GM23338 (cell line): Measurements from ENCODE around the gene PIP5K1C. TPM values are rescaled to one million over a fixed set of nuclear protein-coding genes. Genes with fewer than 3 reads are reported as not detected.

Experiments
- ATAC-seq: fragments of 200-7000 bp; cut with Tn5 transposase; 3 replicates; pipeline ENCODE4 v1.9.1; 2020
- DNase-seq: peaks from one replicate; pipeline ENCODE4 v3.0.0-alpha.2; 2015; ENCODE audit warnings: low spot score
- H2AFZ ChIP-seq: fragments of 200-600 bp; sonication (generic); 2 replicates; pipeline ENCODE4 v1.8.0; 2016; ENCODE audit warnings: antibody characterized with exemption, mild to moderate bottlenecking, moderate library complexity
- H3F3A ChIP-seq: fragments of 200-600 bp; sonication (generic); replicated peaks from 2 replicates; pipeline ENCODE4 v1.8.0; 2017; ENCODE audit warnings: antibody characterized with exemption, mixed run types, low read depth
- H3K27ac ChIP-seq: fragments of 200-600 bp; sonication (generic); 2 replicates; pipeline ENCODE4 v1.6.1; 2016; ENCODE audit warnings: low read depth
- H3K27me3 ChIP-seq: fragments of 200-600 bp; sonication (generic); 2 replicates; pipeline ENCODE4 v1.8.0; 2016; ENCODE audit warnings: mild to moderate bottlenecking, mixed run types, moderate library complexity; ENCODE audit not compliant: insufficient read depth
- H3K36me3 ChIP-seq: fragments of 200-600 bp; sonication (generic); 2 replicates; pipeline ENCODE4 v1.8.0; 2016; ENCODE audit warnings: mild to moderate bottlenecking; ENCODE audit not compliant: insufficient read depth
- H3K4me1 ChIP-seq: fragments of 200-600 bp; sonication (generic); 2 replicates; pipeline ENCODE4 v1.8.0; 2016; ENCODE audit warnings: mild to moderate bottlenecking, moderate library complexity; ENCODE audit not compliant: insufficient read depth
- H3K4me2 ChIP-seq: fragments of 200-600 bp; sonication (generic); 2 replicates; pipeline ENCODE4 v1.7.1; 2017; ENCODE audit warnings: mixed run types
- H3K4me3 ChIP-seq: fragments of 200-600 bp; sonication (generic); 2 replicates; pipeline ENCODE4 v1.6.1; 2016; ENCODE audit warnings: mixed run types
- H3K79me2 ChIP-seq: fragments of 200-600 bp; sonication (generic); replicated peaks from 2 replicates; pipeline ENCODE4 v1.8.0; 2017; ENCODE audit warnings: mild to moderate bottlenecking; ENCODE audit not compliant: insufficient read depth
- H3K9me2 ChIP-seq: fragments of 200-600 bp; sonication (generic); 2 replicates; pipeline ENCODE4 v1.8.0; 2017; ENCODE audit not compliant: insufficient read depth
- H4K20me1 ChIP-seq: fragments of 200-600 bp; sonication (generic); replicated peaks from 2 replicates; pipeline ENCODE4 v1.8.0; 2017; ENCODE audit warnings: mild to moderate bottlenecking; ENCODE audit not compliant: insufficient read depth
- H3K27ac Mint-ChIP-seq: 2 replicates; pipeline ENCODE4 v1.8.0; 2020; ENCODE audit warnings: inconsistent platforms, mild to moderate bottlenecking, moderate library complexity, mixed read lengths
- H3K27me3 Mint-ChIP-seq: 3 replicates; pipeline ENCODE4 v1.8.0; 2022; ENCODE audit warnings: low read depth, mild to moderate bottlenecking, moderate library complexity, mixed read lengths, inconsistent platforms; ENCODE audit not compliant: insufficient read depth, poor library complexity
- H3K36me3 Mint-ChIP-seq: 3 replicates; pipeline ENCODE4 v1.8.0; 2021; ENCODE audit warnings: low read depth, mild to moderate bottlenecking, inconsistent platforms, moderate library complexity, mixed read lengths
- H3K4me1 Mint-ChIP-seq: 3 replicates; pipeline ENCODE4 v1.8.0; 2020; ENCODE audit warnings: mild to moderate bottlenecking, inconsistent platforms, mixed read lengths
- H3K4me3 Mint-ChIP-seq: 3 replicates; pipeline ENCODE4 v1.8.0; 2021; ENCODE audit warnings: moderate library complexity, mild to moderate bottlenecking, inconsistent platforms, mixed read lengths
- H3K9me3 Mint-ChIP-seq: 3 replicates; pipeline ENCODE4 v1.8.0; 2020; ENCODE audit warnings: moderate library complexity, mild to moderate bottlenecking, inconsistent platforms, mixed read lengths
- CREB1 ChIP-seq: fragments of 250-450 bp; sonication (Bioruptor Pico); IDR thresholded peaks from 2 replicates; pipeline ENCODE4 v1.5.0; 2020; ENCODE audit warnings: low read depth, mild to moderate bottlenecking, moderate library complexity
- CTCF ChIP-seq, 2 experiments: fragments of 200-600 bp in 1 of 2; sonication (generic) in 1 of 2; conservative IDR thresholded peaks; 2 replicates each; pipeline versions ENCODE4 v1.5.1 to v1.6.1; 2016 to 2017; ENCODE audit warnings: antibody characterized with exemption in 2 of 2, low read depth in 2 of 2, mild to moderate bottlenecking in 2 of 2, moderate library complexity in 1 of 2
- ETS1 ChIP-seq: IDR thresholded peaks from 2 replicates; pipeline ENCODE4 v1.6.1; 2016; ENCODE audit warnings: antibody characterized with exemption
- EZH2 ChIP-seq: fragments of 200-600 bp; sonication (generic); IDR thresholded peaks from one replicate; pipeline ENCODE4 v1.8.0; 2017; ENCODE audit warnings: antibody characterized with exemption, mild to moderate bottlenecking, low read depth; ENCODE audit not compliant: unreplicated experiment
- JUNB ChIP-seq: IDR thresholded peaks from one replicate; pipeline ENCODE4 v1.6.1; 2016; ENCODE audit warnings: antibody characterized with exemption; ENCODE audit not compliant: unreplicated experiment
- NANOG ChIP-seq: IDR thresholded peaks from 2 replicates; pipeline ENCODE4 v1.6.1; 2016; ENCODE audit warnings: antibody characterized with exemption, borderline replicate concordance
- POLR2AphosphoS5 ChIP-seq: IDR thresholded peaks from 2 replicates; pipeline ENCODE4 v1.6.1; 2016; ENCODE audit warnings: antibody characterized with exemption, low read depth
- REST ChIP-seq: IDR thresholded peaks from one replicate; pipeline ENCODE4 v1.6.1; 2018; ENCODE audit warnings: antibody characterized with exemption; ENCODE audit not compliant: unreplicated experiment
- STAT1 ChIP-seq: IDR thresholded peaks from one replicate; pipeline ENCODE4 v1.6.1; 2016; ENCODE audit warnings: antibody characterized with exemption; ENCODE audit not compliant: unreplicated experiment
- ZNF331 ChIP-seq: fragments of 250-450 bp; sonication (Bioruptor Pico); IDR thresholded peaks from 2 replicates; pipeline ENCODE4 v1.5.0; 2020; ENCODE audit warnings: low read depth, mild to moderate bottlenecking, moderate library complexity
- polyA plus RNA-seq: library from polyadenylated mRNA; unstranded; fragments of >200 nt; fragmentation: Nextera tagmentation; extraction: Ambion mirVana; gene quantifications from 2 replicates; pipeline ENCODE4 v1.2.1, GENCODE V29; 2016
- total RNA-seq: library from RNA; depleted of rRNA; stranded (reverse); fragments of >200 nt; shearing (Covaris generic); gene quantifications from 2 replicates; pipeline ENCODE4 v1.2.3, GENCODE V29; 2014

The PIP5K1C gene
- total and polyA plus RNA-seq, 2 experiments from 2014 or later, result 11.8 to 46.7 TPM

- no peaks in the 10 kb centered on the region for H3K9me2 ChIP-seq
- no peaks in the 10 kb centered on the region for H3K27me3 ChIP-seq
- Mint-ChIP-seq H3K9me3 (no peaks in the 10 kb centered on the region), H3K36me3 (0 out of 3 replicates have a peak, but pooled peaks cover 3% of the 10 kb centered on the region), H3K4me3 (no peak overlapping the region), H3K27ac (no peak overlapping the region), H3K27me3 (peaks cover 6% of the 10 kb centered on the region), H3K4me1 (no peaks in the 10 kb centered on the region)
- no peaks in the 10 kb centered on the region for H3K79me2 ChIP-seq
- H3F3A ChIP-seq, result no peaks in the 10 kb centered on the region
- H3K4me3 ChIP-seq, result no peak overlapping the region
- H3K4me2 ChIP-seq, result no peak overlapping the region
- TF ChIP-seq CTCF (conservative IDR thresholded peaks at IDR 0.05; ENCODE audit: low read depth in 2 of 2), result no peak
- no peak for TF ChIP-seq ETS1
- no peak for TF ChIP-seq CREB1 (CRISPR knock-in tag)
- no peak for TF ChIP-seq EZH2
- no peak for TF ChIP-seq NANOG
- no peak for TF ChIP-seq REST
- no peak for TF ChIP-seq ZNF331
- no peak for TF ChIP-seq STAT1
- no peak for TF ChIP-seq JUNB
- TF ChIP-seq POLR2AphosphoS5, result no peak
- no peak overlapping the region for H3K27ac ChIP-seq
- DNase-seq (no peak), ATAC-seq (no peak)
- H2AFZ ChIP-seq, result no peak overlapping the region
- no peaks in the 10 kb centered on the region for H3K4me1 ChIP-seq
- no peaks in the 10 kb centered on the region for H4K20me1 ChIP-seq
- no peaks in the 10 kb centered on the region for H3K36me3 ChIP-seq
Observed at GRCh38 chr19:3737487-3738205, 37.4 kb upstream of the PIP5K1C start.
